Endothelial cell of umbilical vein (primary cell): ENCODE data around the gene CXCR3. TPM values are rescaled to one million over a fixed set of nuclear protein-coding genes. Genes with fewer than 3 reads are reported as not detected.

Source experiments
- BruUV-seq: library from RNA; stranded (reverse); fragments of 400-500 nt; replicated peaks from 2 replicates; lab custom pipeline; 2021; lab: Mats Ljungman, UMichigan
- CTCF ChIA-PET: fragments of 300-600, 350-600 bp; sonication (Branson Sonifier 250); formaldehyde crosslinking; loops from one replicate; lab custom pipeline; 2021; ENCODE audit warnings: antibody characterized with exemption, inconsistent platforms; lab: Charles Lee
- POLR2A ChIA-PET: fragments of 300-600, 350-600 bp; sonication (Branson Sonifier 250); formaldehyde crosslinking; loops from one replicate; lab custom pipeline; 2021; ENCODE audit warnings: antibody characterized with exemption, inconsistent platforms; lab: Charles Lee
- DNase-seq: peaks from one replicate; pipeline ENCODE4 v3.0.0-alpha.2; 2011; ENCODE audit warnings: low read depth, low spot score
- FAIRE-seq: peaks from 2 replicates; lab custom pipeline; 2011; peaks lifted over from hg19 to GRCh38; lab: Jason Lieb, UNC
- H2AFZ ChIP-seq: 2 replicates; pipeline ENCODE4 v1.6.0; 2012; ENCODE audit warnings: low read depth, low read length, control low read depth, inconsistent platforms
- H3K27ac ChIP-seq: 2 replicates; pipeline ENCODE4 v1.5.1; 2011; ENCODE audit warnings: low read depth, mild to moderate bottlenecking, control low read depth, low read length, moderate library complexity; ENCODE audit not compliant: insufficient read depth
- H3K27me3 ChIP-seq, 2 experiments: 2 replicates each; pipeline versions ENCODE4 v1.6.0 to v1.6.1; 2011; ENCODE audit warnings: low read length in 2 of 2, mixed read lengths in 1 of 2; ENCODE audit not compliant: control insufficient read depth in 2 of 2, insufficient read depth in 2 of 2
- H3K36me3 ChIP-seq, 2 experiments: 2 replicates in 1 of 2; 3 replicates in 1 of 2; pipeline ENCODE4 v1.5.1; 2011; ENCODE audit warnings: low read length in 2 of 2, mild to moderate bottlenecking in 1 of 2, moderate library complexity in 1 of 2; ENCODE audit not compliant: control insufficient read depth in 2 of 2, insufficient read depth in 2 of 2; ENCODE audit errors: extremely low read depth in 1 of 2
- H3K4me1 ChIP-seq: 3 replicates; pipeline ENCODE4 v1.5.1; 2011; ENCODE audit warnings: mild to moderate bottlenecking, low read length; ENCODE audit not compliant: control insufficient read depth, insufficient read depth; ENCODE audit errors: extremely low read depth
- H3K4me2 ChIP-seq: 2 replicates; pipeline ENCODE4 v1.6.1; 2011; ENCODE audit warnings: low read length, control low read depth, mixed read lengths; ENCODE audit not compliant: insufficient read depth
- H3K4me3 ChIP-seq, 3 experiments: fragments of 200-600 bp in 1 of 3; sonication (generic), shearing (Covaris generic) in 1 of 3; replicated peaks in 1 of 3; 2 replicates each; pipeline ENCODE4 v1.5.1; 2011 to 2016; ENCODE audit warnings: control low read depth in 3 of 3, low read length in 3 of 3, mild to moderate bottlenecking in 2 of 3, inconsistent platforms in 1 of 3, low read depth in 1 of 3, moderate library complexity in 1 of 3; ENCODE audit not compliant: insufficient read depth in 1 of 3
- H3K79me2 ChIP-seq: 2 replicates; pipeline ENCODE4 v1.6.0; 2012; ENCODE audit warnings: low read length, inconsistent platforms; ENCODE audit not compliant: control insufficient read depth, insufficient read depth
- H3K9ac ChIP-seq: replicated peaks from 2 replicates; pipeline ENCODE3; 2011; ENCODE audit warnings: low read length, control low read depth; ENCODE audit not compliant: insufficient read depth; ENCODE audit errors: extremely low read depth
- H3K9me1 ChIP-seq: replicated peaks from 3 replicates; pipeline ENCODE4 v1.6.0; 2011; ENCODE audit warnings: mild to moderate bottlenecking, low read length; ENCODE audit not compliant: control insufficient read depth, insufficient read depth; ENCODE audit errors: extremely low read depth
- H3K9me3 ChIP-seq: replicated peaks from 2 replicates; pipeline ENCODE4 v1.5.1; 2012; ENCODE audit warnings: low read length, inconsistent platforms; ENCODE audit not compliant: control insufficient read depth, insufficient read depth
- H4K20me1 ChIP-seq: replicated peaks from 2 replicates; pipeline ENCODE3; 2011; ENCODE audit warnings: mild to moderate bottlenecking, low read length; ENCODE audit not compliant: control insufficient read depth, insufficient read depth; ENCODE audit errors: extremely low read depth
- CTCF ChIP-seq, 2 donors: IDR thresholded peaks; 1 replicate in 1 of 2; 2 replicates in 1 of 2; pipeline ENCODE4 v1.5.1; 2011; ENCODE audit warnings: low read length in 2 of 2, mild to moderate bottlenecking in 2 of 2, moderate library complexity in 2 of 2, control low read depth in 1 of 2, inconsistent platforms in 1 of 2, low read depth in 1 of 2; ENCODE audit not compliant: insufficient read depth in 1 of 2; ENCODE audit errors: extremely low read depth in 1 of 2
- EZH2 ChIP-seq: IDR thresholded peaks from 2 replicates; pipeline ENCODE4 v1.6.1; 2012; ENCODE audit warnings: borderline replicate concordance, low read depth, mild to moderate bottlenecking, moderate library complexity, low read length, inconsistent platforms; ENCODE audit not compliant: severe bottlenecking
- FOS ChIP-seq: IDR thresholded peaks from 2 replicates; pipeline ENCODE4 v1.6.1; 2011; ENCODE audit warnings: mild to moderate bottlenecking, low read length, moderate library complexity, borderline replicate concordance; ENCODE audit not compliant: insufficient read depth
- GATA2 ChIP-seq: IDR thresholded peaks from 2 replicates; pipeline ENCODE4 v1.7.0; 2011; ENCODE audit warnings: low read depth, mild to moderate bottlenecking, moderate library complexity, mixed read lengths, low read length; ENCODE audit not compliant: insufficient read length, insufficient read depth
- JUN ChIP-seq: IDR thresholded peaks from 2 replicates; pipeline ENCODE4 v1.6.1; 2011; ENCODE audit warnings: borderline replicate concordance, low read depth; ENCODE audit not compliant: insufficient read length, insufficient read depth
- MAX ChIP-seq: IDR thresholded peaks from 2 replicates; pipeline ENCODE4 v1.6.1; 2011; ENCODE audit not compliant: insufficient read depth, insufficient read length
- MYC ChIP-seq: IDR thresholded peaks from one replicate; pipeline ENCODE4 v1.6.1; 2011; ENCODE audit warnings: mild to moderate bottlenecking, low read depth, low read length
- POLR2A ChIP-seq: IDR thresholded peaks from 2 replicates; pipeline ENCODE4 v1.6.1; 2012; ENCODE audit warnings: low read depth, mild to moderate bottlenecking, control low read depth, low read length
- POLR2AphosphoS5 ChIP-seq: IDR thresholded peaks from 2 replicates; pipeline ENCODE4 v1.6.1; 2012; ENCODE audit warnings: low read depth, mild to moderate bottlenecking, control low read depth, low read length, moderate library complexity; ENCODE audit not compliant: insufficient read depth
- dilution Hi-C: fragments of 300-500 bp; cut with MboI; formaldehyde crosslinking; loops from one replicate; pipeline ENCODE4 v1.15.0; 2019; ENCODE audit warnings: low sequenced_read_pairs; ENCODE audit not compliant: extremely low pct_ligation_motif_present
- intact Hi-C: fragments of 100-400 bp; cut with micrococcal nuclease; formaldehyde crosslinking; loops from one replicate; pipeline ENCODE4 v1.10.0; 2022
- polyA plus RNA-seq, 4 experiments: library from polyadenylated mRNA; depleted of rRNA in 3 of 4; stranded (reverse) in 3 of 4; unstranded in 1 of 4; fragments of >200 nt; gene quantifications; 2 replicates each; pipeline versions ENCODE4 v1.2.1 to v1.2.3, GENCODE V29; 2011 to 2012; ENCODE audit warnings: missing spikeins in 1 of 4
- total RNA-seq: library from RNA; stranded (reverse); gene quantifications from 2 replicates; pipeline ENCODE4 v1.2.3, GENCODE V29; 2021

CXCR3 gene
- total and polyA plus RNA-seq, 2 donors (not counting 3 experiments of a cell fraction or from before 2014, with no cell fraction given), result not detected

GRCh38 chrX:71619193-71619592, 882 bp upstream of the CXCR3 start:
- H3K27ac ChIP-seq, result no peak overlapping the region
- no TSS peak for BruUV-seq
- no peaks in the 10 kb centered on the region for H3K9me1 ChIP-seq
- no peak overlapping the region for H3K4me2 ChIP-seq
- H2AFZ ChIP-seq, result no peak overlapping the region
- no peaks in the 10 kb centered on the region for H3K27me3 ChIP-seq
- H3K4me1 ChIP-seq, result peaks cover 11% of the 10 kb centered on the region
- ChIA-PET CTCF (interaction anchor here (1.1 kb wide), 1 partner anchor 33 kb away, joined by 3 read pairs; no protein-coding TSS in a partner anchor), POLR2A (no interaction called here)
- no peak for DNase-seq
- intact Hi-C loops, result no loop called here
- TF ChIP-seq POLR2AphosphoS5, result no peak
- FAIRE-seq, result no peak
- H3K4me3 ChIP-seq, result no peak overlapping the region
- dilution Hi-C loops, result no loop called here
- H3K36me3 ChIP-seq, result peaks cover 0 to 2% of the 10 kb centered on the region in 2 experiments
- H3K79me2 ChIP-seq, result no peaks in the 10 kb centered on the region
- H3K9ac ChIP-seq, result no peak overlapping the region
- no peaks in the 10 kb centered on the region for H4K20me1 ChIP-seq
- no peaks in the 10 kb centered on the region for H3K9me3 ChIP-seq

- CTCF ChIA-PET, result interaction anchor here (1.1 kb wide), 1 partner anchor 33 kb away, joined by 3 read pairs; no protein-coding TSS in a partner anchor
- no peaks in the 10 kb centered on the region for H4K20me1 ChIP-seq
- intact Hi-C loops, result no loop called here
These were observed 476 bp upstream of the CXCR3 start for GRCh38 chrX:71618787-71619186.

More at GRCh38 chrX:71618787-71619186, 476 bp upstream of the CXCR3 start:
- TF ChIP-seq MYC (no peak), POLR2A (no peak), MAX (no peak), JUN (no peak), EZH2 (no peak), FOS (no peak), CTCF (IDR thresholded peaks at IDR 0.05; ENCODE audit: extremely low read depth in 1 of 2, insufficient read depth in 1 of 2, low read depth in 1 of 2, low read length in 2 of 2) (no peak), GATA2 (no peak), POLR2AphosphoS5 (no peak)
- Histone ChIP-seq H3K36me3 (peaks cover 0 to 2% of the 10 kb centered on the region in 2 experiments), H3K4me2 (no peak overlapping the region), H3K9ac (no peak overlapping the region), H2AFZ (no peak overlapping the region), H3K27ac (no peak overlapping the region), H3K4me3 (no peak overlapping the region), H3K27me3 (no peaks in the 10 kb centered on the region), H3K79me2 (no peaks in the 10 kb centered on the region), H3K4me1 (peaks cover 11% of the 10 kb centered on the region), H3K9me3 (no peaks in the 10 kb centered on the region), H3K9me1 (no peaks in the 10 kb centered on the region)
- DNase-seq (no peak), FAIRE-seq (peak; percentile 37)
- POLR2A ChIA-PET, result no interaction called here
- no TSS peak for BruUV-seq
- dilution Hi-C loops, result no loop called here
